IMR-90 (cell line): ENCODE measurements around the gene KBTBD13. TPM values are rescaled to one million over a fixed set of nuclear protein-coding genes. Genes with fewer than 3 reads are reported as not detected.

Source experiments
- ATAC-seq: fragments of 200-7000 bp; cut with Tn5 transposase; 2 replicates; pipeline ENCODE4 v1.9.1; 2020; ENCODE audit warnings: low read depth, mild to moderate bottlenecking, moderate library complexity
- BruUV-seq: library from RNA; stranded (reverse); fragments of 400-500 nt; replicated peaks from 2 replicates; lab custom pipeline; 2021; lab: Mats Ljungman, UMichigan
- CTCF ChIA-PET: fragments of 300-600 bp; formaldehyde crosslinking; extraction: SDS; loops from one replicate; lab custom pipeline; 2021; ENCODE audit warnings: antibody characterized with exemption; lab: Yijun Ruan, JAX
- POLR2A ChIA-PET: fragments of 300-600 bp; sonication (Branson Sonifier 250); formaldehyde crosslinking; loops from one replicate; lab custom pipeline; 2022; ENCODE audit warnings: antibody characterized with exemption; ENCODE audit not compliant: unreplicated experiment; lab: Charles Lee
- DNase-seq: peaks from one replicate; pipeline ENCODE4 v3.0.0; 2013
- H2AFZ ChIP-seq: replicated peaks from 2 replicates; pipeline ENCODE3; 2013; ENCODE audit warnings: low read length, mild to moderate bottlenecking; ENCODE audit not compliant: poor library complexity
- H2AK5ac ChIP-seq: 2 replicates; pipeline ENCODE4 v1.6.1; 2013; ENCODE audit warnings: low read depth, low read length, inconsistent platforms
- H2AK9ac ChIP-seq: replicated peaks from 2 replicates; pipeline ENCODE3; 2013; ENCODE audit warnings: mild to moderate bottlenecking, low read depth, low read length, moderate library complexity; ENCODE audit not compliant: poor library complexity
- H2BK120ac ChIP-seq: 2 replicates; pipeline ENCODE4 v1.6.1; 2013; ENCODE audit warnings: low read depth, low read length, inconsistent platforms
- H2BK15ac ChIP-seq: 3 replicates; pipeline ENCODE4 v1.6.1; 2013; ENCODE audit warnings: low read depth, low read length, inconsistent platforms
- H2BK20ac ChIP-seq: 2 replicates; pipeline ENCODE4 v1.6.1; 2013; ENCODE audit warnings: low read depth, mild to moderate bottlenecking, inconsistent platforms, low read length, moderate library complexity
- H2BK5ac ChIP-seq: 2 replicates; pipeline ENCODE4 v1.6.1; 2013; ENCODE audit warnings: mild to moderate bottlenecking, low read depth, low read length, inconsistent platforms; ENCODE audit not compliant: poor library complexity, severe bottlenecking
- H3K14ac ChIP-seq: replicated peaks from 2 replicates; pipeline ENCODE4 v1.6.1; 2013; ENCODE audit warnings: low read depth, low read length, inconsistent platforms
- H3K18ac ChIP-seq: 2 replicates; pipeline ENCODE4 v1.6.1; 2013; ENCODE audit warnings: low read depth, low read length, control low read depth
- H3K23ac ChIP-seq: 2 replicates; pipeline ENCODE4 v1.6.1; 2013; ENCODE audit warnings: low read depth, low read length, inconsistent platforms
- H3K27ac ChIP-seq: 2 replicates; pipeline ENCODE4 v1.5.1; 2013; ENCODE audit warnings: mild to moderate bottlenecking, control low read depth, low read length; ENCODE audit not compliant: insufficient read depth
- H3K27me3 ChIP-seq: 2 replicates; pipeline ENCODE4 v1.6.1; 2013; ENCODE audit warnings: low read length; ENCODE audit not compliant: control insufficient read depth, insufficient read depth
- H3K36me3 ChIP-seq: 2 replicates; pipeline ENCODE4 v1.6.1; 2013; ENCODE audit warnings: low read length, mixed read lengths; ENCODE audit not compliant: control insufficient read depth, insufficient read depth
- H3K4ac ChIP-seq: 2 replicates; pipeline ENCODE4 v1.6.1; 2013; ENCODE audit warnings: low read depth, low read length, inconsistent platforms
- H3K4me1 ChIP-seq: 2 replicates; pipeline ENCODE4 v1.6.1; 2013; ENCODE audit warnings: low read length, mixed read lengths; ENCODE audit not compliant: control insufficient read depth, insufficient read depth
- H3K4me2 ChIP-seq: 2 replicates; pipeline ENCODE4 v1.6.1; 2013; ENCODE audit warnings: low read depth, mild to moderate bottlenecking, control low read depth, low read length, moderate library complexity
- H3K4me3 ChIP-seq: 2 replicates; pipeline ENCODE4 v1.5.1; 2013; ENCODE audit warnings: low read depth, mild to moderate bottlenecking, control low read depth, low read length, moderate library complexity; ENCODE audit not compliant: insufficient read depth
- H3K56ac ChIP-seq: 2 replicates; pipeline ENCODE4 v1.6.1; 2013; ENCODE audit warnings: low read length, inconsistent platforms; ENCODE audit not compliant: insufficient read depth; ENCODE audit errors: extremely low read depth
- H3K79me1 ChIP-seq, 2 experiments: 2 replicates each; pipeline ENCODE4 v1.6.1; 2013; ENCODE audit warnings: low read length in 2 of 2, inconsistent platforms in 1 of 2, low read depth in 1 of 2
- H3K9ac ChIP-seq: 2 replicates; pipeline ENCODE4 v1.6.1; 2013; ENCODE audit warnings: low read depth, low read length, control low read depth
- H3K9me1 ChIP-seq: 2 replicates; pipeline ENCODE4 v1.6.1; 2013; ENCODE audit warnings: low read length, inconsistent platforms; ENCODE audit not compliant: insufficient read depth
- H3K9me3 ChIP-seq: 2 replicates; pipeline ENCODE4 v1.6.1; 2013; ENCODE audit warnings: low read length; ENCODE audit not compliant: control insufficient read depth, insufficient read depth
- H4K20me1 ChIP-seq: 2 replicates; pipeline ENCODE4 v1.6.1; 2013; ENCODE audit warnings: low read length, inconsistent platforms; ENCODE audit not compliant: insufficient read depth
- H4K5ac ChIP-seq: 2 replicates; pipeline ENCODE4 v1.6.1; 2013; ENCODE audit warnings: mild to moderate bottlenecking, low read depth, low read length, control low read depth
- H4K8ac ChIP-seq, 2 experiments: 2 replicates each; pipeline ENCODE4 v1.6.1; 2013; ENCODE audit warnings: low read depth in 2 of 2, low read length in 2 of 2, control low read depth in 1 of 2, inconsistent platforms in 1 of 2
- H4K91ac ChIP-seq: 2 replicates; pipeline ENCODE4 v1.6.1; 2013; ENCODE audit warnings: low read depth, low read length, inconsistent platforms; ENCODE audit not compliant: insufficient read depth
- BHLHE40 ChIP-seq: fragments of 150-350 bp; IDR thresholded peaks from 2 replicates; pipeline ENCODE4 v1.6.1; 2016; ENCODE audit warnings: mild to moderate bottlenecking, low read depth, low read length
- CEBPB ChIP-seq: IDR thresholded peaks from 2 replicates; pipeline ENCODE4 v1.6.1; 2012; ENCODE audit warnings: low read depth, low read length, improper control_type of control experiment
- CHD1 ChIP-seq: IDR thresholded peaks from 2 replicates; pipeline ENCODE4 v1.6.1; 2012; ENCODE audit warnings: low read depth, low read length, improper control_type of control experiment
- CTCF ChIP-seq: conservative IDR thresholded peaks from 2 replicates; pipeline ENCODE4 v1.5.1; 2012; ENCODE audit warnings: mild to moderate bottlenecking, low read depth, low read length, improper control_type of control experiment
- ELK1 ChIP-seq: fragments of 150-350 bp; IDR thresholded peaks from 2 replicates; pipeline ENCODE4 v1.6.1; 2016; ENCODE audit warnings: low read depth, mild to moderate bottlenecking, low read length, moderate library complexity, borderline replicate concordance
- FOS ChIP-seq: fragments of 150-350 bp; IDR thresholded peaks from 2 replicates; pipeline ENCODE4 v1.6.1; 2016; ENCODE audit warnings: low read depth, low read length
- MAFK ChIP-seq: IDR thresholded peaks from 2 replicates; pipeline ENCODE4 v1.6.1; 2012; ENCODE audit warnings: low read depth, low read length, improper control_type of control experiment
- MAZ ChIP-seq: IDR thresholded peaks from 2 replicates; pipeline ENCODE4 v1.6.1; 2012; ENCODE audit warnings: low read depth, mild to moderate bottlenecking, low read length, improper control_type of control experiment, moderate library complexity, borderline replicate concordance
- MXI1 ChIP-seq: IDR thresholded peaks from 2 replicates; pipeline ENCODE4 v1.6.1; 2012; ENCODE audit warnings: low read depth, mild to moderate bottlenecking, low read length, moderate library complexity, borderline replicate concordance
- NFE2L2 ChIP-seq: fragments of 150-350 bp; IDR thresholded peaks from 2 replicates; pipeline ENCODE4 v1.6.1; 2016; ENCODE audit warnings: low read depth, mild to moderate bottlenecking, low read length
- POLR2A ChIP-seq: IDR thresholded peaks from 2 replicates; pipeline ENCODE4 v1.6.1; 2012; ENCODE audit warnings: mild to moderate bottlenecking, low read depth, low read length
- RAD21 ChIP-seq: IDR thresholded peaks from 2 replicates; pipeline ENCODE4 v1.6.1; 2012; ENCODE audit warnings: low read length, improper control_type of control experiment
- RCOR1 ChIP-seq: IDR thresholded peaks from 2 replicates; pipeline ENCODE4 v1.6.1; 2012; ENCODE audit warnings: mild to moderate bottlenecking, low read length, improper control_type of control experiment; ENCODE audit not compliant: insufficient replicate concordance
- RFX5 ChIP-seq: IDR thresholded peaks from 2 replicates; pipeline ENCODE4 v1.8.0; 2012; ENCODE audit warnings: low read depth, mild to moderate bottlenecking, low read length, moderate library complexity
- SMC3 ChIP-seq: fragments of 150-350 bp; IDR thresholded peaks from 2 replicates; pipeline ENCODE4 v1.6.1; 2016; ENCODE audit warnings: low read depth, mild to moderate bottlenecking, antibody characterized with exemption, low read length, moderate library complexity
- USF2 ChIP-seq: fragments of 150-350 bp; IDR thresholded peaks from 2 replicates; pipeline ENCODE4 v1.6.1; 2017; ENCODE audit warnings: mild to moderate bottlenecking, antibody characterized with exemption, low read length, low read depth
- WGBS, 2 experiments: methylation state at CpG; one replicate each; pipeline versions ENCODE4 v1.1.5 to v1.1.7; 2013; ENCODE audit warnings: missing lambda C conversion rate in 2 of 2; ENCODE audit not compliant: insufficient read length in 1 of 2; ENCODE audit errors: extremely low coverage in 2 of 2; 5-methylcytosine and 5-hydroxymethylcytosine counted together
- dilution Hi-C: fragments of 300-500 bp; cut with HindIII; formaldehyde crosslinking; loops from one replicate; pipeline ENCODE4 v1.14.3; 2018; ENCODE audit warnings: low sequenced_read_pairs; ENCODE audit not compliant: unreplicated experiment
- in situ Hi-C: fragments of 300-500 bp; cut with MboI; formaldehyde crosslinking; loops from 3 replicates; pipeline ENCODE4 v1.14.3; 2019; ENCODE audit warnings: low sequenced_read_pairs, inconsistent platforms, mixed read lengths
- intact Hi-C: fragments of 100-400 bp; cut with micrococcal nuclease; formaldehyde crosslinking; loops from 2 replicates; pipeline ENCODE4 v1.10.0; 2022
- polyA plus RNA-seq, 3 experiments: library from polyadenylated mRNA; depleted of rRNA; stranded (reverse); fragments of >200 nt; gene quantifications; 2 replicates each; pipeline ENCODE4 v1.2.3, GENCODE V29; 2012; ENCODE audit warnings: low replicate concordance in 1 of 3
- total RNA-seq: library from RNA; depleted of rRNA; stranded (reverse); fragments of >200 nt; gene quantifications from 2 replicates; pipeline ENCODE4 v1.2.3, GENCODE V29; 2012

KBTBD13 gene
- total and polyA plus RNA-seq, 2 of the 4 experiments (the other 2 are of a cell fraction) = not detected

- Histone ChIP-seq H2BK15ac (no peak overlapping the region), H3K79me1 (no peaks in the 10 kb centered on the region; a peak in 1 of 4 replicates), H4K20me1 (no peaks in the 10 kb centered on the region; the same call in 1 of the 2 replicates), H3K4me2 (no peak overlapping the region), H3K4ac (no peak overlapping the region), H3K4me1 (peaks cover 2% of the 10 kb centered on the region; the same call in 1 of the 2 replicates), H3K27me3 (no peaks in the 10 kb centered on the region), H3K56ac (no peak overlapping the region), H2BK5ac (no peak overlapping the region), H4K8ac (no peak overlapping the region), H2AK9ac (no peak overlapping the region), H3K36me3 (peaks cover 28% of the 10 kb centered on the region), H2BK120ac (no peak overlapping the region), H3K9me3 (no peaks in the 10 kb centered on the region), H3K4me3 (no peak overlapping the region), H3K18ac (no peak overlapping the region), H4K91ac (no peak overlapping the region), H3K9ac (no peak overlapping the region), H2AFZ (no peak overlapping the region), H3K14ac (no peak overlapping the region), H2BK20ac (no peak overlapping the region), H3K23ac (no peak overlapping the region), H2AK5ac (no peak overlapping the region), H3K27ac (no peak overlapping the region), H4K5ac (no peak overlapping the region), H3K9me1 (no peaks in the 10 kb centered on the region)
- dilution Hi-C loops = no loop called here
- TF ChIP-seq RAD21 (no peak), POLR2A (no peak), ELK1 (no peak), NFE2L2 (no peak), SMC3 (no peak), CTCF (no peak), USF2 (no peak), CHD1 (no peak), CEBPB (no peak), RFX5 (no peak), BHLHE40 (no peak), MAFK (no peak), MAZ (no peak), RCOR1 (no peak), FOS (no peak), MXI1 (no peak)
- BruUV-seq = no TSS peak
- WGBS, 2 experiments = 100% methylated on average over 1 of the region's 7 CpGs; no CpG with 5 or more reads in 1 of the 2 experiments
- POLR2A ChIA-PET = no interaction called here
- ATAC-seq = no peak
- intact Hi-C loops = no loop called here
- no peak for DNase-seq
- CTCF ChIA-PET = no interaction called here
- in situ Hi-C loops = no loop called here
Measured at GRCh38 chr15:65097651-65098263, 21.2 kb downstream of the KBTBD13 start.
